Measurements from ENCODE around the gene PABPC1L.

- no peak for TF ChIP-seq CTCF (IDR thresholded peaks at IDR 0.05; ENCODE audit: low read depth, low read length, poor library complexity, severe bottlenecking)
- TF ChIP-seq EZH2phosphoT487 (IDR thresholded peaks at IDR 0.05; ENCODE audit: borderline replicate concordance, low read length) = no peak
These were observed 13.3 kb upstream of the PABPC1L start for GRCh38 chr20:44896583-44896982.

Measured in DOHH2 (cell line).